ENCODE measurements around the gene JAZF1.

The JAZF1 gene

DNA sequence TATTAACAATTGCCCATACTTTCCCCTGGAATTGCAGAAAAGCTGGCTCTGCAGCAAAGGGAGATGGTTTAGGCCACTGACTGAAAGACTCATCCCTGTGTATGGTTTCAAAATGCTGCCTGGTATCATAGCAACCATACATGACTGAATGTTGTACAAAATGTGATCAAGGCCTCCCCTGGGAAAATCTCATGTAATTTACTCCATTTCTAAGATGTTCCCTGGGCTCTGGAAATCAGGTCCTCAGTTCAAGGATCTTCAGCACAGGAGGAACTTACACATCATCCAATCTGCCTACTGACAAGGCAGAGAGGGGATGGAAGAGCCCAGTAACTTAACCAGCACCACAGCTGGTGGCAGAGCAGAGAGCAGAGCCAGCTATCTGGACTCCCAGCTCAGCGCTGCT lies 111.8 kb downstream of the JAZF1 start:
- TF ChIP-seq GABPA (IDR thresholded peaks at IDR 0.05; ENCODE audit: low read depth) (no peak), CTCF (IDR thresholded peaks at IDR 0.05; ENCODE audit: insufficient read depth, low read length) (no peak), SPI1 (IDR thresholded peaks at IDR 0.05; ENCODE audit: borderline replicate concordance, low read depth) (no peak), POLR2AphosphoS5 (IDR thresholded peaks at IDR 0.05; ENCODE audit: low read depth) (no peak)
- TF ChIP-seq, protein P1, sequence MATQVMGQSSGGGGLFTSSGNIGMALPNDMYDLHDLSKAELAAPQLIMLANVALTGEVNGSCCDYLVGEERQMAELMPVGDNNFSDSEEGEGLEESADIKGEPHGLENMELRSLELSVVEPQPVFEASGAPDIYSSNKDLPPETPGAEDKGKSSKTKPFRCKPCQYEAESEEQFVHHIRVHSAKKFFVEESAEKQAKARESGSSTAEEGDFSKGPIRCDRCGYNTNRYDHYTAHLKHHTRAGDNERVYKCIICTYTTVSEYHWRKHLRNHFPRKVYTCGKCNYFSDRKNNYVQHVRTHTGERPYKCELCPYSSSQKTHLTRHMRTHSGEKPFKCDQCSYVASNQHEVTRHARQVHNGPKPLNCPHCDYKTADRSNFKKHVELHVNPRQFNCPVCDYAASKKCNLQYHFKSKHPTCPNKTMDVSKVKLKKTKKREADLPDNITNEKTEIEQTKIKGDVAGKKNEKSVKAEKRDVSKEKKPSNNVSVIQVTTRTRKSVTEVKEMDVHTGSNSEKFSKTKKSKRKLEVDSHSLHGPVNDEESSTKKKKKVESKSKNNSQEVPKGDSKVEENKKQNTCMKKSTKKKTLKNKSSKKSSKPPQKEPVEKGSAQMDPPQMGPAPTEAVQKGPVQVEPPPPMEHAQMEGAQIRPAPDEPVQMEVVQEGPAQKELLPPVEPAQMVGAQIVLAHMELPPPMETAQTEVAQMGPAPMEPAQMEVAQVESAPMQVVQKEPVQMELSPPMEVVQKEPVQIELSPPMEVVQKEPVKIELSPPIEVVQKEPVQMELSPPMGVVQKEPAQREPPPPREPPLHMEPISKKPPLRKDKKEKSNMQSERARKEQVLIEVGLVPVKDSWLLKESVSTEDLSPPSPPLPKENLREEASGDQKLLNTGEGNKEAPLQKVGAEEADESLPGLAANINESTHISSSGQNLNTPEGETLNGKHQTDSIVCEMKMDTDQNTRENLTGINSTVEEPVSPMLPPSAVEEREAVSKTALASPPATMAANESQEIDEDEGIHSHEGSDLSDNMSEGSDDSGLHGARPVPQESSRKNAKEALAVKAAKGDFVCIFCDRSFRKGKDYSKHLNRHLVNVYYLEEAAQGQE (IDR thresholded peaks at IDR 0.05; ENCODE audit: insufficient replicate concordance, low read depth), result no peak
- no peak overlapping the region for H3K27ac ChIP-seq (replicated peaks)
- H3K27me3 ChIP-seq (ENCODE audit: insufficient read depth, poor library complexity, severe bottlenecking), result no peaks in the 10 kb centered on the region
- no peak overlapping the region for H3K4me3 ChIP-seq (replicated peaks; ENCODE audit: insufficient read depth, low read length)
- no peak for DNase-seq (ENCODE audit: low read depth in 1 of 2, low spot score in 1 of 2)

DNA sequence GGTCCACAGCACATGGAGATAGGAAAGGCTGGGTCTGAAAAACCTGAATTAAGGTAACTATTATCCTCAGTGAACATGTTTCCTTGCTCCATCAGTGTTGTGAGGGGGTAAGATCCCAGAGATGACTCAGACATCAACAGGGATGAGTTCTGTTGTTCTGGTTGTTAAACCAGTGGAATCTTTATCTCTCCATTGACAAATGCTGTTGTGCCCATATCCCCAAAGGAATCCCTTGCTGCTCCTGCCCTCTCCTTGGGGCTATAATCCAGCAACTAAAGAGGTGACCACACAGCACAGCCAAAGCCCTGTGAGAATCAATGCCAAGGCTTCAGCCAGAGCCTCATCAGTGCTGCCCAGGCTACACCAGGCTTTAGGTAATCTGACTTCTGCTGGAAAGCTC lies 113.4 kb downstream of the JAZF1 start:
- Histone ChIP-seq H3K27me3 (ENCODE audit: insufficient read depth, poor library complexity, severe bottlenecking) (no peaks in the 10 kb centered on the region), H3K4me3 (replicated peaks; ENCODE audit: insufficient read depth, low read length) (no peak overlapping the region), H3K27ac (replicated peaks) (no peak overlapping the region)
- no peak for DNase-seq (ENCODE audit: low read depth in 1 of 2, low spot score in 1 of 2)
- TF ChIP-seq SPI1 (IDR thresholded peaks at IDR 0.05; ENCODE audit: borderline replicate concordance, low read depth), result no peak
- no peak for TF ChIP-seq GABPA (IDR thresholded peaks at IDR 0.05; ENCODE audit: low read depth)
- no peak for TF ChIP-seq POLR2AphosphoS5 (IDR thresholded peaks at IDR 0.05; ENCODE audit: low read depth)
- TF ChIP-seq CTCF (IDR thresholded peaks at IDR 0.05; ENCODE audit: insufficient read depth, low read length), result no peak
- TF ChIP-seq, protein P1 (IDR thresholded peaks at IDR 0.05; ENCODE audit: insufficient replicate concordance, low read depth), result no peak

DNA sequence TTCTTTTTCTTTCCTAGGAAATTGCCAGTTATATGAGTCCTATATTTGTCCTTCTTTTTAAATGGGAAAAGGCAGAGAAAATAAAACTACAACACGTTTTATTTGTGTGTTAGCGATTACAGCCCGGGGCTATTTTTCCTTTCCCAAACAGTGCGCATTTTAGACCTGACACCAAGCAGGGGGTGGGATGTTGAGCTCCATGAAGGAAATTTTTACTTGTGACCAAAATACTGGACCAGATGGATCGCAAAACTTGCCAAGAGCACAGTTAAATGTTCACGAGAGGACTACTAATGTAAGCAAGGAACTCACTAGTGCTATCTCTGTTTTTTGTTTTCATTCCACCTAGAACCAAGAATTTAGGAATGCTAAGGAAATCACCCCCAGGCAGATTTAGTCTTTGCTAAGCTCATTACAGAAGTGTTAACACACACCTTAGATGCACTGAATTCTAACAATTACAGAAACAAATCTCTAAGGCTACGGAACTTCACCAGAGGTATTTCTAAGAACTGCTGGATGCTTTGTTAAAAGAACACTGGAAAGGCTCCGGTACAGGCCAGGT lies 114.8 kb downstream of the JAZF1 start:
- TF ChIP-seq, protein P1 (IDR thresholded peaks at IDR 0.05; ENCODE audit: insufficient replicate concordance, low read depth), result no peak
- TF ChIP-seq GABPA (IDR thresholded peaks at IDR 0.05; ENCODE audit: low read depth) (no peak), SPI1 (IDR thresholded peaks at IDR 0.05; ENCODE audit: borderline replicate concordance, low read depth) (no peak), CTCF (IDR thresholded peaks at IDR 0.05; ENCODE audit: insufficient read depth, low read length) (no peak), POLR2AphosphoS5 (IDR thresholded peaks at IDR 0.05; ENCODE audit: low read depth) (no peak)
- H3K4me3 ChIP-seq (replicated peaks; ENCODE audit: insufficient read depth, low read length), result no peak overlapping the region
- DNase-seq (ENCODE audit: low read depth in 1 of 2, low spot score in 1 of 2), result no peak
- peak overlapping the region; percentile 60 for H3K27ac ChIP-seq (replicated peaks)
- no peaks in the 10 kb centered on the region for H3K27me3 ChIP-seq (ENCODE audit: insufficient read depth, poor library complexity, severe bottlenecking)

Measured in HL-60 (cell line).